GM23248 (cell line): ENCODE measurements around the gene JDP2.

Experiments
- EZH2 ChIP-seq: fragments of 200-600 bp; sonication (generic); IDR thresholded peaks from 2 replicates; pipeline ENCODE4 v1.6.1; 2018; ENCODE audit warnings: antibody characterized with exemption, mild to moderate bottlenecking; ENCODE audit not compliant: insufficient read depth, poor library complexity, severe bottlenecking
- EZH2phosphoT487 ChIP-seq: fragments of 200-600 bp; sonication (generic); IDR thresholded peaks from 2 replicates; pipeline ENCODE4 v1.6.1; 2018; ENCODE audit warnings: antibody characterized with exemption, moderate library complexity, mild to moderate bottlenecking, low read depth; ENCODE audit not compliant: insufficient read depth

DNA sequence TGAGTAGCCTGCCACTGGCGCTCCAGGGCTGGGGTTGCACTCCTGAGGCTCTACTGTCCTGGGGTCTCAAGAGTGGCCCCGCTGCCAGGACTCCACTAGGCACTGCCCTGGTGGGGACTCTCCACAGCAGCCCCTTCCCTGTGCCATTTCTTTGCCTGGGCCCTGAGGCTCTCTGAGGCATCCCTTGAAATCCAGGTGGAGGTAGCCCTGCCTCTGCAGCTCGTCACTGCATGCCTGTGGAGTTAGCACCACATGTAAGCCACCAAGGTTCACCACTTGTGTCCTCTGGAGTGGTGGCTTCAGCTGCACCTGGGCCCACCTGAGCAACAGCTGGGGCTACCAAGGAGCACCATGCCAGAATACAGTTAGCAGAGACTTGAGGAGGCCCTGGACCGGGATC lies 54.5 kb downstream of the JDP2 start:
- TF ChIP-seq EZH2phosphoT487 (no peak), EZH2 (no peak)
